Heart right ventricle (tissue), 16 donors: ENCODE data around the gene IKZF1. TPM values are rescaled to one million over a fixed set of nuclear protein-coding genes. Genes with fewer than 3 reads are reported as not detected.

Experiments used
- ATAC-seq, 8 donors: fragments of 200-7000 bp; cut with Tn5 transposase; one replicate each; pipeline ENCODE4 v1.9.1; 2020; ENCODE audit warnings: mild to moderate bottlenecking in 8 of 8, moderate library complexity in 8 of 8, moderate number of reproducible peaks in 1 of 8
- DNase-seq, 2 donors: peaks; one replicate each; pipeline ENCODE4 v3.0.0-alpha.2; 2020
- H3K27ac ChIP-seq, 10 donors: fragments of 200-600 bp; sonication (generic) in 2 of 10; one replicate each; pipeline versions ENCODE4 v1.5.0 to v1.8.0; 2020 to 2022; ENCODE audit warnings: mild to moderate bottlenecking in 3 of 10
- H3K27me3 ChIP-seq, 7 donors: fragments of 200-600 bp; one replicate each; pipeline ENCODE4 v1.8.0; 2021 to 2022; ENCODE audit warnings: mild to moderate bottlenecking in 2 of 7
- H3K36me3 ChIP-seq, 9 donors: fragments of 200-600 bp; sonication (generic) in 1 of 9; one replicate each; pipeline versions ENCODE4 v1.5.0 to v1.8.0; 2020 to 2022; ENCODE audit warnings: mild to moderate bottlenecking in 2 of 9
- H3K4me1 ChIP-seq, 9 donors: fragments of 200-600 bp; sonication (generic) in 1 of 9; one replicate each; pipeline versions ENCODE4 v1.5.0 to v1.8.0; 2020 to 2022; ENCODE audit warnings: mild to moderate bottlenecking in 4 of 9
- H3K4me3 ChIP-seq, 10 donors: fragments of 200-600 bp; sonication (generic) in 2 of 10; one replicate each; pipeline versions ENCODE4 v1.5.0 to v1.8.0; 2020 to 2022; ENCODE audit warnings: mild to moderate bottlenecking in 7 of 10, moderate library complexity in 2 of 10
- H3K9me3 ChIP-seq, 11 donors: fragments of 200-600 bp in 10 of 11; sonication (generic) in 2 of 11; one replicate each; pipeline versions ENCODE4 v1.5.0 to v1.8.0; 2013 to 2022; ENCODE audit warnings: mild to moderate bottlenecking in 2 of 11, control low read depth in 1 of 11, moderate library complexity in 1 of 11
- CTCF ChIP-seq, 9 donors: fragments of 200-600 bp; sonication (generic) in 2 of 9; IDR thresholded peaks; one replicate each; pipeline versions ENCODE4 v1.5.0 to v1.8.0; 2021 to 2022; ENCODE audit warnings: antibody characterized with exemption in 9 of 9, mild to moderate bottlenecking in 5 of 9, moderate library complexity in 1 of 9
- WGBS, 2 donors: extraction: QIAGEN DNeasy Blood & Tissue Kit; methylation state at CpG; one replicate each; pipeline ENCODE4 v1.1.7; 2013; ENCODE audit warnings: inconsistent platforms in 1 of 2; 5-methylcytosine and 5-hydroxymethylcytosine counted together
- intact Hi-C, 10 donors: fragments of 100-400 bp; cut with DNase I; formaldehyde crosslinking; loops; one replicate each; pipeline versions ENCODE4 v1.11.1 to v1.14.2; 2022
- polyA plus RNA-seq, 2 donors: library from polyadenylated mRNA; stranded (reverse); fragments of 200-250 nt; gene quantifications; one replicate each; pipeline ENCODE4 v1.2.3, GENCODE V29; 2013
- total RNA-seq, 10 donors: library from RNA; stranded (reverse); fragmentation: NEBNext Ultra II Directional in 3 of 10; extraction: Animal tissue kit (Norgen Biotek cat#: 25700) in 3 of 10; gene quantifications; one replicate each; pipeline versions ENCODE4 v1.2.1 to v1.2.4, GENCODE V29; 2021 to 2023
- donor health status: Arrhythmogenic right ventricular cardiomyopathy.
- donor health status: ischemic (EF 13 %, LVEDD 7.1; RV severe dilation, severe dysfunction).
- donor health status: healthy with polysubstance abuse.
- donor health status: DM: no; HTN: yes; CAD: no.
- donor health status: DM: no; HTN: no; CAD: no.
- donor health status: ischemic (EF 25% LVEDD 6.9; RV normal size, moderate dysfunction).
- donor health status: ischemic (EF 25% LVEDD 5.7; RV mildly dilated, moderate dysfunction).
- donor health status: healthy.
- donor health status: DM: yes; HTN: yes; CAD: no.
- donor health status: Ischemic cardiomyopathy.
- donor health status: ischemic (EF 35%, LVEDD 5.7; RV mildly dilated, moderate dysfunction).
- donor health status: nonischemic (EF 11% LVEDD 7.7; RV severe dilation, severe dysfunction).
- donor health status: DM: yes; HTN: yes; CAD: no.
- donor health status: PGD.
- donor health status: ischemic (EF 29% LVEDD 5.4; RV normal size, mild dysfunction).
- donor health status: nonischemic (EF 23%, LVEDD 6.1; RV moderate dilation, normal function).

IKZF1 gene
- total and polyA plus RNA-seq, 12 donors = 0.46 to 20.2 (median 1.7) TPM

GRCh38 chr7:50359995-50360925 lies 55.7 kb downstream of the IKZF1 start:
- H3K4me1 ChIP-seq = peaks cover 0 to 74% (median 0%) of the 10 kb centered on the region in 9 donors
- peaks cover 0 to 15% (median 0%) of the 10 kb centered on the region in 9 donors for H3K36me3 ChIP-seq
- peaks cover 0 to 55% (median 8%) of the 10 kb centered on the region in 7 donors for H3K27me3 ChIP-seq
- no peaks in the 10 kb centered on the region for H3K9me3 ChIP-seq
- ATAC-seq (peak in 2 of 8 donors; percentile 13 to 23), DNase-seq (no peak)
- WGBS, 2 donors = 39 to 44% methylated on average over 20 of the region's 20 CpGs
- intact Hi-C loops = no loop called here
- TF ChIP-seq CTCF (IDR thresholded peaks at IDR 0.05) = no peak
- H3K27ac ChIP-seq = peak overlapping the region in 1 of 10 donors; percentile 76
- H3K4me3 ChIP-seq = no peak overlapping the region

DNA sequence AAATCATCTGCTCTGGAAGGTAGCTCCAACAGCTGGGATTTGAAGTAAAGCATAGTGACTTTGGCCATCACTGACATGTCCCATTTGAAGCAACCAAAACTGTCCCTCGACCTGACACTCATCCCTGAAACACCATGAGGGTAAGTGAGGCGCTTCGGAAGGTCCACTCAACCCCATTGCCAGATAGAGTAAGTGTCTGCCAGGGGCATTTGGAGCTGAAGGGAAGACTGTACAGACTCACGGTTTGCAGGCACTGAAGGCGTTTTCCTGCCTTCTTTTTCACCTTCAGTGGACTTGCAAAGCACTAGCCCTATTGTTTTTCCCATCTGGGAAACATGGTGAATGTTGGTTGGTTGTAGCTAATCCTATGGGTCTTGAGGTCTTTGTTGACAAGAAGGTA lies 57.6 kb downstream of the IKZF1 start:
- no peak for ATAC-seq
- WGBS, 2 donors = 70 to 72% methylated on average over 5 of the region's 5 CpGs
- TF ChIP-seq CTCF (IDR thresholded peaks at IDR 0.05) = no peak
- Histone ChIP-seq H3K27ac (peak overlapping the region in 1 of 10 donors; percentile 76), H3K4me1 (peaks cover 0 to 58% (median 0%) of the 10 kb centered on the region in 9 donors), H3K27me3 (peaks cover 0 to 53% (median 8%) of the 10 kb centered on the region in 7 donors), H3K9me3 (no peaks in the 10 kb centered on the region), H3K4me3 (no peak overlapping the region), H3K36me3 (peaks cover 0 to 20% (median 0%) of the 10 kb centered on the region in 9 donors)
- DNase-seq = no peak
- intact Hi-C loops = no loop called here

DNA sequence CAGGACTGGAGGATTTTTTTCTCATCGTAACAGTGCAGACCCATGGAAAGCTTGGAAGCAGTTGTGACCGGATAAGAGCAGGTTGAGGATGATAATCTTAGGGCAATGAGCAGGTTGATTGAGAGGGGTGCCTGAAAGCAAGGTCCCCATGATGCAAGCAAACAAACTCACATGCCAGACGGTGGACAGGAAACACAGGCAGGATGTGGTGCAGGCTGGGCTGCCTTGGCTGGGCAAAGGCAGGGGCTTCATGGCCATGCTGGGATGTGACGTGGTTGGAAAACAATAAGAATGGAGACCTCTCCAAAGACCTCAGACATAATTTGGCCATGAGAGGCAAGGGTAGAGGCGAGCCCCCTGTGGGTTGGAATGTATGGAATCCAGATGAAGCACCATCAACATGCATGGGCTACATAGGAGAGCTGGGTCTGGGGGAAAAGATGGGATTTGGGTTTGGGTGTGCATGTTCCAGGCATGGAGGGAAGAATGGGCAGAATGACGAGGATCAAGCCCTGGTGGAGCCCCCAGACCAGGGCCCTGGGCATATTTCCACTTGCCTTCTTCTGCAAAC lies 58.3 kb downstream of the IKZF1 start:
- Histone ChIP-seq H3K9me3 (no peaks in the 10 kb centered on the region), H3K4me3 (no peak overlapping the region), H3K27ac (peak overlapping the region in 1 of 10 donors; percentile 76), H3K4me1 (peaks cover 0 to 52% (median 0%) of the 10 kb centered on the region in 9 donors), H3K27me3 (peaks cover 0 to 47% (median 8%) of the 10 kb centered on the region in 7 donors), H3K36me3 (peaks cover 0 to 20% (median 0%) of the 10 kb centered on the region in 9 donors)
- TF ChIP-seq CTCF (IDR thresholded peaks at IDR 0.05) = no peak
- WGBS, 2 donors = 64 to 74% methylated on average over 6 of the region's 6 CpGs
- intact Hi-C loops = no loop called here
- DNase-seq = no peak
- ATAC-seq = no peak

- intact Hi-C loops = no loop called here
- DNase-seq (no peak), ATAC-seq (no peak)
- peaks cover 0 to 40% (median 8%) of the 10 kb centered on the region in 7 donors for H3K27me3 ChIP-seq
- H3K4me3 ChIP-seq = no peak overlapping the region
- H3K4me1 ChIP-seq = peaks cover 0 to 45% (median 0%) of the 10 kb centered on the region in 9 donors
- H3K36me3 ChIP-seq = peaks cover 0 to 20% (median 0%) of the 10 kb centered on the region in 9 donors
- 80% methylated on average over 7 of the region's 7 CpGs for WGBS, 2 donors
- peak overlapping the region in 1 of 10 donors; percentile 76 for H3K27ac ChIP-seq
- H3K9me3 ChIP-seq = peaks cover 0 to 6% (median 0%) of the 10 kb centered on the region in 11 donors
- TF ChIP-seq CTCF (IDR thresholded peaks at IDR 0.05) = no peak
Observed at GRCh38 chr7:50363327-50364060, 59.0 kb downstream of the IKZF1 start.
